ENCODE results near the gene GYS2.
A peak's percentile ranks its signal among the peaks of the same experiment; 100 is the strongest.

GYS2 gene

GRCh38 chr12:21604245-21605101 lies at the start of gene GYS2:
Gene GYS2, minus strand, starts transcription at chr12:21604847. Its CDS starts 255 bp downstream, at chr12:21604592.
- DNase-seq (ENCODE audit: low read depth): no peak

GRCh38 chr12:21651821-21652220 lies 47.2 kb upstream of the GYS2 start:
- DNase-seq (ENCODE audit: low read depth): no peak

GRCh38 chr12:21650997-21651396 lies 46.4 kb upstream of the GYS2 start:
- no peak for DNase-seq (ENCODE audit: low read depth)

GRCh38 chr12:21649034-21649433 lies 44.4 kb upstream of the GYS2 start:
- DNase-seq (ENCODE audit: low read depth): no peak

- no peak for DNase-seq (ENCODE audit: low read depth)
Measured at GRCh38 chr12:21648378-21648777, 43.7 kb upstream of the GYS2 start.

GRCh38 chr12:21647179-21647578 lies 42.5 kb upstream of the GYS2 start:
- no peak for DNase-seq (ENCODE audit: low read depth)

- peak; percentile 27 for DNase-seq (ENCODE audit: low read depth)
Measured at GRCh38 chr12:21645041-21645500, 40.4 kb upstream of the GYS2 start.

GRCh38 chr12:21644516-21644915 lies 39.9 kb upstream of the GYS2 start:
- no peak for DNase-seq (ENCODE audit: low read depth)

- no peak for DNase-seq (ENCODE audit: low read depth)
Measured at GRCh38 chr12:21643758-21644157, 39.1 kb upstream of the GYS2 start.

GRCh38 chr12:21642707-21643389 lies 38.2 kb upstream of the GYS2 start:
- DNase-seq (ENCODE audit: low read depth): no peak

GRCh38 chr12:21638054-21638891 lies 33.6 kb upstream of the GYS2 start:
- no peak for DNase-seq (ENCODE audit: low read depth)

GRCh38 chr12:21634245-21634644 lies 29.6 kb upstream of the GYS2 start:
- DNase-seq (ENCODE audit: low read depth): no peak

GRCh38 chr12:21631367-21631766 lies 26.7 kb upstream of the GYS2 start:
- no peak for DNase-seq (ENCODE audit: low read depth)

- DNase-seq (ENCODE audit: low read depth): no peak
Measured at GRCh38 chr12:21627924-21628323, 23.3 kb upstream of the GYS2 start.

GRCh38 chr12:21618566-21618965 lies 13.9 kb upstream of the GYS2 start:
- no peak for DNase-seq (ENCODE audit: low read depth)

- no peak for DNase-seq (ENCODE audit: low read depth)
Measured at GRCh38 chr12:21617030-21617429, 12.4 kb upstream of the GYS2 start.

- no peak for DNase-seq (ENCODE audit: low read depth)
Measured at GRCh38 chr12:21615431-21615830, 10.8 kb upstream of the GYS2 start.

- no peak for DNase-seq (ENCODE audit: low read depth)
Measured at GRCh38 chr12:21614506-21614905, 9.9 kb upstream of the GYS2 start.

- DNase-seq (ENCODE audit: low read depth): no peak
Measured at GRCh38 chr12:21613931-21614330, 9.3 kb upstream of the GYS2 start.

GRCh38 chr12:21608196-21608595 lies 3.5 kb upstream of the GYS2 start:
- DNase-seq (ENCODE audit: low read depth): no peak

- DNase-seq (ENCODE audit: low read depth): peak; percentile 13
Measured at GRCh38 chr12:21607701-21608100, 3.1 kb upstream of the GYS2 start.

- DNase-seq (ENCODE audit: low read depth): no peak
Measured at GRCh38 chr12:21606175-21606574, 1.5 kb upstream of the GYS2 start.
